Heart right ventricle (tissue), 16 donors: ENCODE data around the gene LENG9. TPM values are rescaled to one million over a fixed set of nuclear protein-coding genes. Genes with fewer than 3 reads are reported as not detected.

ENCODE experiments used
- ATAC-seq, 8 donors: fragments of 200-7000 bp; cut with Tn5 transposase; one replicate each; pipeline ENCODE4 v1.9.1; 2020; ENCODE audit warnings: mild to moderate bottlenecking in 8 of 8, moderate library complexity in 8 of 8, moderate number of reproducible peaks in 1 of 8
- DNase-seq, 2 donors: peaks; one replicate each; pipeline ENCODE4 v3.0.0-alpha.2; 2020
- H3K27ac ChIP-seq, 10 donors: fragments of 200-600 bp; sonication (generic) in 2 of 10; one replicate each; pipeline versions ENCODE4 v1.5.0 to v1.8.0; 2020 to 2022; ENCODE audit warnings: mild to moderate bottlenecking in 3 of 10
- H3K27me3 ChIP-seq, 7 donors: fragments of 200-600 bp; one replicate each; pipeline ENCODE4 v1.8.0; 2021 to 2022; ENCODE audit warnings: mild to moderate bottlenecking in 2 of 7
- H3K36me3 ChIP-seq, 9 donors: fragments of 200-600 bp; sonication (generic) in 1 of 9; one replicate each; pipeline versions ENCODE4 v1.5.0 to v1.8.0; 2020 to 2022; ENCODE audit warnings: mild to moderate bottlenecking in 2 of 9
- H3K4me1 ChIP-seq, 9 donors: fragments of 200-600 bp; sonication (generic) in 1 of 9; one replicate each; pipeline versions ENCODE4 v1.5.0 to v1.8.0; 2020 to 2022; ENCODE audit warnings: mild to moderate bottlenecking in 4 of 9
- H3K4me3 ChIP-seq, 10 donors: fragments of 200-600 bp; sonication (generic) in 2 of 10; one replicate each; pipeline versions ENCODE4 v1.5.0 to v1.8.0; 2020 to 2022; ENCODE audit warnings: mild to moderate bottlenecking in 7 of 10, moderate library complexity in 2 of 10
- H3K9me3 ChIP-seq, 11 donors: fragments of 200-600 bp in 10 of 11; sonication (generic) in 2 of 11; one replicate each; pipeline versions ENCODE4 v1.5.0 to v1.8.0; 2013 to 2022; ENCODE audit warnings: mild to moderate bottlenecking in 2 of 11, control low read depth in 1 of 11, moderate library complexity in 1 of 11
- CTCF ChIP-seq, 9 donors: fragments of 200-600 bp; sonication (generic) in 2 of 9; IDR thresholded peaks; one replicate each; pipeline versions ENCODE4 v1.5.0 to v1.8.0; 2021 to 2022; ENCODE audit warnings: antibody characterized with exemption in 9 of 9, mild to moderate bottlenecking in 5 of 9, moderate library complexity in 1 of 9
- WGBS, 2 donors: extraction: QIAGEN DNeasy Blood & Tissue Kit; methylation state at CpG; one replicate each; pipeline ENCODE4 v1.1.7; 2013; ENCODE audit warnings: inconsistent platforms in 1 of 2; 5-methylcytosine and 5-hydroxymethylcytosine counted together
- intact Hi-C, 10 donors: fragments of 100-400 bp; cut with DNase I; formaldehyde crosslinking; loops; one replicate each; pipeline versions ENCODE4 v1.11.1 to v1.14.2; 2022
- polyA plus RNA-seq, 2 donors: library from polyadenylated mRNA; stranded (reverse); fragments of 200-250 nt; gene quantifications; one replicate each; pipeline ENCODE4 v1.2.3, GENCODE V29; 2013
- total RNA-seq, 10 donors: library from RNA; stranded (reverse); fragmentation: NEBNext Ultra II Directional in 3 of 10; extraction: Animal tissue kit (Norgen Biotek cat#: 25700) in 3 of 10; gene quantifications; one replicate each; pipeline versions ENCODE4 v1.2.1 to v1.2.4, GENCODE V29; 2021 to 2023
- donor health status: Arrhythmogenic right ventricular cardiomyopathy.
- donor health status: ischemic (EF 13 %, LVEDD 7.1; RV severe dilation, severe dysfunction).
- donor health status: healthy with polysubstance abuse.
- donor health status: DM: no; HTN: yes; CAD: no.
- donor health status: DM: no; HTN: no; CAD: no.
- donor health status: ischemic (EF 25% LVEDD 6.9; RV normal size, moderate dysfunction).
- donor health status: ischemic (EF 25% LVEDD 5.7; RV mildly dilated, moderate dysfunction).
- donor health status: healthy.
- donor health status: DM: yes; HTN: yes; CAD: no.
- donor health status: Ischemic cardiomyopathy.
- donor health status: ischemic (EF 35%, LVEDD 5.7; RV mildly dilated, moderate dysfunction).
- donor health status: nonischemic (EF 11% LVEDD 7.7; RV severe dilation, severe dysfunction).
- donor health status: DM: yes; HTN: yes; CAD: no.
- donor health status: PGD.
- donor health status: ischemic (EF 29% LVEDD 5.4; RV normal size, mild dysfunction).
- donor health status: nonischemic (EF 23%, LVEDD 6.1; RV moderate dilation, normal function).

The LENG9 gene
- total and polyA plus RNA-seq, 12 donors, result 1.0 to 4.2 (median 1.6) TPM

DNA sequence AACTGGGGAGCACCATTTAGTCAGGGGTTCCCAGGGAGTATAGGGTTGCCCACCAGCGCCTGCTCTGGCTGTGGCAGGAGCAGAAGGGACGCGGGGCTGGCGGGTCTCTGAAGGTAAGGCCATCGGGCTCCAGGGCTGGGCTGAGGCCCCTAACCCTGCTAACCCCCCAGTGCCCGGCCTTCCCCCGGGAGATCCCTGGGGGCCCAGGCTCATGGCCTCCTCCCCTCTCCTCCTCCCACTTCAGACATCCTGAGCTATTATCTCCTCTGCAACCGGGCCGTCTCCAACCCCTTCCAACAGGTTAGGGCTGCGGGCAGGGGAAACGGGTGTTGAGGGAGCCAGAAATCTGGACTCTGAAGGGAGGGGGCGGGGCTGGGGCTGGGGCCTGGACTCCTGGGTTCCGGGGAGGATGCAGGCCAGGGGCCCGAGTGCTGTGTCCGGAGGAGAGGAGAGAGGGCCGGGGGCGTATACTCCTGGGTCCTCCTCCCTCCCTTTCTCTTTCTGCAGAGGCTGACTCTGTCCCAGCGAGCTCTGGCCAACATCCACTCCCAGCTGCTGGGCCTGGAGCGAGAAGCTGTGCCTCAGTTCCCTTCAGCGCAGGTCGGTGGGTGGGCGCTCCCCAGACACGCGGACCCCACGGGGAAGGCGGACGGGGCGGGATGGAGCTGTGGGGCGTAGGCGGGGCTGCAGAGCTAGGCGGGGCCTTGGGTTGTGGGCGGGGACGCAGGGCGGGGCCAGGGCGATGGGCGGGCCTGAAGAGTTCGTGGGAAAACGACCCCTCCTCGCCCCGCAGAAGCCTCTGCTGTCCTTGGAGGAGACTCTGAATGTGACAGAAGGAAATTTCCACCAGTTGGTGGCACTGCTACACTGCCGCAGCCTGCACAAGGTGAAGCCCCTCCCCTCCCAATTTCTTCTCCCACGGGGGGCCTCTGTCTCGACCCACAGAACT is 33.0 kb downstream of the LENG9 start:
- intact Hi-C loops, result no loop called here
- H3K4me3 ChIP-seq, result peak overlapping the region in 8 of 10 donors; percentile 19 to 46 (median 29)
- peaks cover 0 to 67% (median 42%) of the 10 kb centered on the region in 7 donors for H3K27me3 ChIP-seq
- peak; percentile 51 to 72 for DNase-seq
- peak; percentile 62 to 85 (median 70) for ATAC-seq
- no peaks in the 10 kb centered on the region for H3K9me3 ChIP-seq
- WGBS, 2 donors, result 3 to 6% methylated on average over 42 to 43 of the region's 43 CpGs
- peak overlapping the region in 1 of 10 donors; percentile 32 for H3K27ac ChIP-seq
- H3K4me1 ChIP-seq, result peaks cover 3 to 37% (median 28%) of the 10 kb centered on the region in 9 donors
- TF ChIP-seq CTCF (IDR thresholded peaks at IDR 0.05), result peak in 7 of 9 donors; percentile 16 to 58 (median 37)
- no peaks in the 10 kb centered on the region for H3K36me3 ChIP-seq

DNA sequence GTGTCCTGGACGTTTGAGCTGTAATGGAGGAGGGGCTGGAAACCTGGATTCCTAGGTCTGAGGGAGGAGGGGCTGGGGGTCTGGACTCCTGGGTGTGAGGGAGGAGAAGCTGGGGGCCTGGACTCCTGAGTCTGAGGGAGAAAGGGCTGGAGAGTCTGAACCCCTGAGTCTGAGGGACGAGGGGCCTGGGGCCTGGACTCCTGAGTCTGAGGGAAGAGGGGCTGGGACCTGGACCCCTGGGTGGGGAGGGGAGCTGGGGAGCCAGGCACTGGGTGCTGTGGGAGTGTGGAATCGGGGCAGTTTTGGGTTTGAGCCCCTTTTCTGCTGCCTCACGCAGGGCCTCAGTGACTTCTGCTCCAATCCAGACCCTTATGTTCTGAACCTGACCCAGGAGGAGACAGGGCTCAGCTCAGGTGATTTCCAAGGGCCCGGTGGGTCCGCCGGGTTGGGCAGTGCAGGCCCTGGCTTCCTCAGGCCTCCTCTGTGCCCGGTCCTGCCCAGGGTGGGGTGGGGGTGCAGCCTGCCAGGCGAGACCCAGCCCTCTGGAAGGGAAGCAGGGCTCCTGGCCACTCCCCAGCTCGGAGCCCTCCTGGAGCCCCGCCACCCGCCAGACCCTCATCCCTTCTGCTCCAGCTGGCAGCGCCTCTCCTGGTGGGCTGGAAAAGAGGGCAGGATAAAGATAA is 33.9 kb downstream of the LENG9 start:
- ATAC-seq (peak in 1 of 8 donors; percentile 6), DNase-seq (no peak)
- Histone ChIP-seq H3K36me3 (no peaks in the 10 kb centered on the region), H3K4me3 (no peak overlapping the region), H3K4me1 (peaks cover 0 to 28% (median 19%) of the 10 kb centered on the region in 9 donors), H3K27ac (no peak overlapping the region), H3K27me3 (peaks cover 0 to 76% (median 49%) of the 10 kb centered on the region in 7 donors), H3K9me3 (no peaks in the 10 kb centered on the region)
- intact Hi-C loops, result no loop called here
- TF ChIP-seq CTCF (IDR thresholded peaks at IDR 0.05), result no peak
- WGBS, 2 donors, result 50% methylated on average over 11 to 13 of the region's 13 CpGs

GRCh38 chr19:54429176-54429495 is 34.4 kb downstream of the LENG9 start:
- intact Hi-C loops, result no loop called here
- ATAC-seq (no peak), DNase-seq (no peak)
- 45 to 55% methylated on average over 8 of the region's 8 CpGs for WGBS, 2 donors
- no peak overlapping the region for H3K4me3 ChIP-seq
- no peak for TF ChIP-seq CTCF (IDR thresholded peaks at IDR 0.05)
- no peaks in the 10 kb centered on the region for H3K36me3 ChIP-seq
- no peak overlapping the region for H3K27ac ChIP-seq
- H3K4me1 ChIP-seq, result peaks cover 0 to 25% (median 19%) of the 10 kb centered on the region in 9 donors
- H3K27me3 ChIP-seq, result peaks cover 0 to 81% (median 55%) of the 10 kb centered on the region in 7 donors
- no peaks in the 10 kb centered on the region for H3K9me3 ChIP-seq

DNA sequence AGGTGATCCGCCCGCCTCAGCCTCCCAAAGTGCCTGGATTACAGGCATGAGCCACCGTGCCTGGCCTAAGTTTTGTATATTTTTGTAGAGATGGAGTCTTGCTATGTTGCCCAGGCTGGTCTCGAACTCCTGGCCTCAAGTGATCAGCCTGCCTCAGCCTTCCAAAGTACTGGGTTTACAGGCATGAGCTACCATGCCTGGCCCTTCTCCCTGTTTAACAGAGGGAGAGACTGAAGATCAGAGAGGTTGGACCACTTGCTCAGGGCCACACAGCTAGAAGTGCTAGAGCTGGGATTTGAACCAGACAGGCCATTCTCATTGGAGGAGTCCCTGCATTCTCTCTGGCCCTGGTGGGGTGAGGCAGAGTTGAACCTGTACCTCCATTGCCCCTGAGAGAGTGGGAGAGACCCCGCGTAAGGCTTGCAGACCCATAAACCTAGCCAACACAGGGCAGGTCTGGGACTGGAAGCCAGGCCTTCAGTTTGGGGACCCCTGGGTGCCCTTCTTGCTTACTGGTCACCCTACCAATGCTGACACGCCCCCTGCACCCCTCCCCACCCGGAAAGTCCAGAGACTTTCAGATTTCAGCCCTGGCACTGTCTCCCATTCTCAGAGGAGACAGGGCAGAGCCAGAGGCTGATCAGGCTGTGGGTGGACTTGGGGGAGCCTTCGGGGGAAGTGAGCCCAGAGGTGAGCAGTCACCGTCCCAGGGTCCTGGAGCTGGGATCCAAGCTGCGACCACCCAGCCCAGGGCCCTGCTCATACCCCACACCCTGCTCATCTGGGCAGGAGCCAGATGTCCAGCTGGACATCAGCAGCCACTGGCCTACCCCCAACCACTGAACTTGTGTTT is 35.0 kb downstream of the LENG9 start:
- no peak for TF ChIP-seq CTCF (IDR thresholded peaks at IDR 0.05)
- DNase-seq (no peak), ATAC-seq (no peak)
- intact Hi-C loops, result no loop called here
- no peaks in the 10 kb centered on the region for H3K36me3 ChIP-seq
- H3K4me1 ChIP-seq, result peaks cover 0 to 25% (median 19%) of the 10 kb centered on the region in 9 donors
- H3K27me3 ChIP-seq, result peaks cover 0 to 78% (median 57%) of the 10 kb centered on the region in 7 donors
- H3K4me3 ChIP-seq, result no peak overlapping the region
- 72 to 74% methylated on average over 11 of the region's 11 CpGs for WGBS, 2 donors
- no peaks in the 10 kb centered on the region for H3K9me3 ChIP-seq
- no peak overlapping the region for H3K27ac ChIP-seq
